Measurements from ENCODE around the gene NXPH4.
A peak's percentile ranks its signal among the peaks of the same experiment; 100 is the strongest.

DNA sequence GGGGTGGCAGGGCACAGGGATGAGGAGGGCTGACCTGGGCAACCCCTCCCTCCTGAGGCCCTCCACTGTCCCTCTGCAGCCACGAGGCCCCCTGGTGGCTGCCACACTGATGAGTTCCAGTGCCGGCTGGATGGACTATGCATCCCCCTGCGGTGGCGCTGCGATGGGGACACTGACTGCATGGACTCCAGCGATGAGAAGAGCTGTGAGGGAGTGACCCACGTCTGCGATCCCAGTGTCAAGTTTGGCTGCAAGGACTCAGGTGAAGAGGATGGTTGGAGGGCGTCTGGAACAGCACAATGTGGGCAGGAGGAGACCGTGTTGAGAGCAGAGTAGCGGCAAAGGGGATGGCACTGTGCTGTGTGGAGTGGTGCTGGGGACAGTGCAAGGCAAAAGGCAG, 43.5 kb upstream of the NXPH4 start:
- TF ChIP-seq CTCF (IDR thresholded peaks at IDR 0.05 in 4 of 5, conservative IDR thresholded peaks at IDR 0.05 in 1 of 5): peak in 4 of 5 experiments; percentile 11 to 45 (median 30)
- TF ChIP-seq POLR2A (IDR thresholded peaks at IDR 0.05): no peak

All from gastrocnemius medialis (tissue), 4 donors.